GM21528 (cell line): ENCODE results near the gene STX19.
"Not testable (repeated sequence)": the region's sequence is repeated elsewhere in the genome, so short reads cannot be mapped to it uniquely, and the experiment has no call there.

ENCODE experiments used
- ATAC-seq: cut with Tn5 transposase; IDR thresholded peaks from one replicate; pipeline ENCODE4 v1.9.1; 2021; ENCODE audit warnings: mild to moderate bottlenecking, moderate library complexity; ENCODE audit not compliant: unreplicated experiment, low FRiP score

STX19 gene

DNA sequence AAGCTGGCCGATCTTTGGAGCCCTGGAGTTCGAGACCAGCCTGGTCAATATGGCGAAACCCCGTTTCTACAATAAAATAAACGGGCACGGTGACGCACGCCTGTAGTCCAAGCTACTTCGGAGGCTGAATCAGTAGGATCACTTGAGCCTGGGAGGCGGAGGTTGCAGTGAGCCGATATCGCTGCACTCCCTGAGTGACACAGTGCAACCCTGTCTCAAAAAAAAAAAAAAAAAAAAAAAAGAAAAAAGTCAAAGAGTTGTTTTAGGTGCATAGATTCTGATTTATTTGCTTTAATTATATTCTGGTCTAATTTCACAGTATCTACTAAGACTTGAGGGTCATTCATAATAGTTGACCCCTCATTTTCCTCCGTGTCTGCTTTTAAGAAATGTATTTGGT lies 46.7 kb downstream of the STX19 start:
- no peak for ATAC-seq

- peak; percentile 100 for ATAC-seq
These were observed 48.3 kb downstream of the STX19 start, which contains the start of gene ARL13B for GRCh38 chr3:93979850-93980676. Gene ARL13B (plus strand): TSS chr3:93980155. CDS start chr3:93980424, 269 bp downstream.

- ATAC-seq = peak; percentile 85
These were observed 55.0 kb downstream of the STX19 start, which contains the start of gene PROS1 for GRCh38 chr3:93973131-93974126. Gene PROS1 (minus strand): TSS chr3:93973896. CDS start chr3:93973749, 147 bp downstream.

DNA sequence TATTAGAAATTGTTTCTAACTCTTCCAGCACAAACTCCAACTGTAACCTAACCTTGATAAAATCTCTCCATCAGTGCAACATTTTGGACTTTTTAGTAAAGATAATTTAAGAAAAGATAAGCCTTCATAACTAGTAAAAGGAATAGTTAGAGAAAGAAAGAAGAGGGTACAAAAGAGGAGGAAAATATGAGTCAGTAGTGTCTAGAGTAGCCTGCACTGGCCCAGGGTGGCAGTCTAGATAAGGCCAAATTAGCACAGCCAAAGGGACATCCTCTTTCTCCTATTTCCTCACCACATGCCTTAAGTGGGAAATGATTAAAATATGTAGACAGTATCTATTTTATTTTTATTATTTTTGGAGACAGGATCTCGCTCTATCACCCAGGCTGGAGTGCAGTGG lies 58.4 kb downstream of the STX19 start:
- no peak for ATAC-seq

GRCh38 chr3:93969443-93969842 lies 59.0 kb downstream of the STX19 start:
- ATAC-seq = no peak

GRCh38 chr3:93965106-93965505 lies 63.3 kb downstream of the STX19 start:
- ATAC-seq = not testable (repeated sequence)
